WTC11 (cell line): ENCODE results near the gene UNKL. TPM values are rescaled to one million over a fixed set of nuclear protein-coding genes. Genes with fewer than 3 reads are reported as not detected.

Experiments
- ATAC-seq: fragments of 200-7000 bp; cut with Tn5 transposase; 2 replicates; pipeline ENCODE4 v1.10.0; 2021; ENCODE audit warnings: mild to moderate bottlenecking, moderate library complexity
- CTCF ChIA-PET: fragments of 300-600 bp; sonication (Branson Sonifier 250); formaldehyde crosslinking; loops from one replicate; lab custom pipeline; 2021; ENCODE audit warnings: antibody characterized with exemption; lab: Charles Lee
- POLR2A ChIA-PET: fragments of 350-600 bp; sonication (Branson Sonifier 250); formaldehyde crosslinking; loops from one replicate; lab custom pipeline; 2021; ENCODE audit warnings: antibody characterized with exemption; lab: Charles Lee
- DNase-seq: peaks from one replicate; pipeline ENCODE4 v3.0.0; 2021; ENCODE audit warnings: low spot score
- H3K27ac Mint-ChIP-seq: 2 replicates; pipeline ENCODE4 v1.8.0; 2021; ENCODE audit warnings: mixed read lengths
- H3K27me3 Mint-ChIP-seq: 2 replicates; pipeline ENCODE4 v1.8.0; 2021; ENCODE audit warnings: low read depth, mild to moderate bottlenecking, moderate library complexity, mixed read lengths
- H3K36me3 Mint-ChIP-seq: 2 replicates; pipeline ENCODE4 v1.8.0; 2021; ENCODE audit warnings: mixed read lengths
- H3K4me1 Mint-ChIP-seq: 2 replicates; pipeline ENCODE4 v1.8.0; 2022; ENCODE audit warnings: mixed read lengths
- H3K4me3 Mint-ChIP-seq: 2 replicates; pipeline ENCODE4 v1.8.0; 2021; ENCODE audit warnings: mild to moderate bottlenecking, moderate library complexity, mixed read lengths
- H3K9me3 Mint-ChIP-seq: 2 replicates; pipeline ENCODE4 v1.8.0; 2021; ENCODE audit warnings: mixed read lengths
- CDX4 ChIP-seq: fragments of 250-450 bp; sonication (Bioruptor Pico); IDR thresholded peaks from 2 replicates; pipeline ENCODE4 v1.9.0; 2021; ENCODE audit warnings: moderate library complexity, mild to moderate bottlenecking, inconsistent platforms, borderline replicate concordance
- E2F5 ChIP-seq: sonication (generic); formaldehyde crosslinking; IDR thresholded peaks from 2 replicates; pipeline ENCODE4 v1.8.1; 2022; ENCODE audit warnings: mild to moderate bottlenecking, moderate library complexity, missing genetic modification reagents
- ERG ChIP-seq: fragments of 250-450 bp; sonication (Bioruptor Pico); IDR thresholded peaks from 2 replicates; pipeline ENCODE4 v1.8.0; 2021; ENCODE audit warnings: mild to moderate bottlenecking
- ESRRA ChIP-seq: sonication (generic); formaldehyde crosslinking; IDR thresholded peaks from 2 replicates; pipeline ENCODE4 v1.8.1; 2022; ENCODE audit warnings: mild to moderate bottlenecking, missing genetic modification reagents, borderline replicate concordance
- FOXJ3 ChIP-seq: sonication (generic); formaldehyde crosslinking; IDR thresholded peaks from 2 replicates; pipeline ENCODE4 v1.9.0; 2021; ENCODE audit warnings: missing genetic modification reagents, mild to moderate bottlenecking, borderline replicate concordance
- GRHL2 ChIP-seq: fragments of 250-450 bp; sonication (Bioruptor Pico); IDR thresholded peaks from 2 replicates; pipeline ENCODE4 v1.8.0; 2022; ENCODE audit warnings: mild to moderate bottlenecking, moderate library complexity; ENCODE audit not compliant: insufficient replicate concordance, severe bottlenecking
- JUN ChIP-seq: sonication (generic); formaldehyde crosslinking; IDR thresholded peaks from 2 replicates; pipeline ENCODE4 v1.8.0; 2023; ENCODE audit warnings: mild to moderate bottlenecking, missing genetic modification reagents
- KAT7 ChIP-seq: sonication (generic); formaldehyde crosslinking; IDR thresholded peaks from 2 replicates; pipeline ENCODE4 v1.8.1; 2023; ENCODE audit warnings: missing genetic modification reagents, mild to moderate bottlenecking, borderline replicate concordance
- NFYB ChIP-seq: sonication (generic); formaldehyde crosslinking; conservative IDR thresholded peaks from 2 replicates; pipeline ENCODE4 v1.8.0; 2022; ENCODE audit warnings: low read depth, missing genetic modification reagents
- RELA ChIP-seq: sonication (generic); formaldehyde crosslinking; IDR thresholded peaks from 2 replicates; pipeline ENCODE4 v1.8.1; 2022; ENCODE audit warnings: missing genetic modification reagents, mild to moderate bottlenecking, borderline replicate concordance
- SMAD3 ChIP-seq: sonication (generic); formaldehyde crosslinking; IDR thresholded peaks from 2 replicates; pipeline ENCODE4 v1.8.0; 2022; ENCODE audit warnings: missing genetic modification reagents, mild to moderate bottlenecking, borderline replicate concordance
- TEAD4 ChIP-seq: sonication (generic); formaldehyde crosslinking; IDR thresholded peaks from 2 replicates; pipeline ENCODE4 v1.8.0; 2022; ENCODE audit warnings: mild to moderate bottlenecking, missing genetic modification reagents
- TP53 ChIP-seq: sonication (generic); formaldehyde crosslinking; IDR thresholded peaks from 2 replicates; pipeline ENCODE4 v1.8.1; 2023; ENCODE audit warnings: mild to moderate bottlenecking, missing genetic modification reagents
- ZNF121 ChIP-seq: sonication (generic); formaldehyde crosslinking; IDR thresholded peaks from 2 replicates; pipeline ENCODE4 v1.8.0; 2023; ENCODE audit warnings: missing genetic modification reagents
- ZNF317 ChIP-seq: sonication (generic); formaldehyde crosslinking; IDR thresholded peaks from 2 replicates; pipeline ENCODE4 v1.8.1; 2023; ENCODE audit warnings: low read depth, mild to moderate bottlenecking, moderate library complexity, missing genetic modification reagents, borderline replicate concordance
- total RNA-seq: library from RNA; stranded (reverse); gene quantifications from 3 replicates; pipeline ENCODE4 v1.2.3, GENCODE V29; 2021
- TF ChIP-seq, protein P1 (sequence below): sonication (generic); formaldehyde crosslinking; IDR thresholded peaks from 2 replicates; pipeline ENCODE4 v1.8.0; 2022; ENCODE audit warnings: mild to moderate bottlenecking, missing genetic modification reagents
- TF ChIP-seq, protein P2 (sequence below): sonication (generic); formaldehyde crosslinking; IDR thresholded peaks from 2 replicates; pipeline ENCODE4 v1.8.1; 2023; ENCODE audit warnings: mild to moderate bottlenecking, missing genetic modification reagents
- TF ChIP-seq, protein P3 (sequence below): fragments of 250-450 bp; sonication (Bioruptor Pico); IDR thresholded peaks from 2 replicates; pipeline ENCODE4 v2.1.2; 2022; ENCODE audit warnings: mild to moderate bottlenecking, moderate library complexity
- TF ChIP-seq, protein P4 (sequence below): fragments of 250-450 bp; sonication (Bioruptor Pico); IDR thresholded peaks from 2 replicates; pipeline ENCODE4 v1.9.0; 2021; ENCODE audit warnings: mild to moderate bottlenecking, borderline replicate concordance

UNKL gene
- total RNA-seq, 1 experiment from 2014 or later, result 53.3 TPM

DNA sequence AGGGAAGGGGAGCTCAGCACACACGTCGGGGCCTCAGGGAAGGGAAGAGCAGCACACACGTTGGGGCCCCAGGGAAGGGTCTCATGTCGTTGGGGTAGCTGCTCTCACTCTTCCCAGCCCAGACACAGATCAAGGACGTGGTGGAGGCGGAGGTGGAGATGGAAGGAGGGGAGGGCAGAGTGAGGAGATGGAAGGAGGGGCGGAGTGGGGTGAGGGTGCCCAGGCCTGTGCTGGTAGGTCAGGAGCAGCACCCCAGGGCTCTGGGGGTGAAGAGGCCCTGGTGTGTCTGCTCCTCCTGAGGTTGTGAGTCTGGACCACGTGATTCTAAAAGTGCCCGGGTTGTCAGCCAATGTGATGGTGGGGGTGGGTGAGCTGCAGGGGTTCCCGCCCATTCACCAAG is 45.5 kb upstream of the UNKL start:
- H3K27me3 Mint-ChIP-seq, result no peaks in the 10 kb centered on the region
- ChIA-PET CTCF (interaction anchor here (1.2 kb wide), 1 partner anchor 79 kb away, joined by 3 read pairs; no protein-coding TSS in a partner anchor), POLR2A (interaction anchor here (1.1 kb wide), 1 partner anchor 14 kb away, joined by 3 read pairs; no protein-coding TSS in a partner anchor)
- H3K36me3 Mint-ChIP-seq, result no peaks in the 10 kb centered on the region
- no peak overlapping the region for H3K27ac Mint-ChIP-seq
- H3K4me1 Mint-ChIP-seq, result no peaks in the 10 kb centered on the region
- H3K9me3 Mint-ChIP-seq, result no peaks in the 10 kb centered on the region
- H3K4me3 Mint-ChIP-seq, result no peak overlapping the region
- ATAC-seq (no peak), DNase-seq (no peak)
- TF ChIP-seq FOXJ3 (CRISPR knock-in tag), result no peak
- TF ChIP-seq, protein P1, sequence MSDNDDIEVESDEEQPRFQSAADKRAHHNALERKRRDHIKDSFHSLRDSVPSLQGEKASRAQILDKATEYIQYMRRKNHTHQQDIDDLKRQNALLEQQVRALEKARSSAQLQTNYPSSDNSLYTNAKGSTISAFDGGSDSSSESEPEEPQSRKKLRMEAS (CRISPR knock-in tag), result no peak
- TF ChIP-seq, protein P2, sequence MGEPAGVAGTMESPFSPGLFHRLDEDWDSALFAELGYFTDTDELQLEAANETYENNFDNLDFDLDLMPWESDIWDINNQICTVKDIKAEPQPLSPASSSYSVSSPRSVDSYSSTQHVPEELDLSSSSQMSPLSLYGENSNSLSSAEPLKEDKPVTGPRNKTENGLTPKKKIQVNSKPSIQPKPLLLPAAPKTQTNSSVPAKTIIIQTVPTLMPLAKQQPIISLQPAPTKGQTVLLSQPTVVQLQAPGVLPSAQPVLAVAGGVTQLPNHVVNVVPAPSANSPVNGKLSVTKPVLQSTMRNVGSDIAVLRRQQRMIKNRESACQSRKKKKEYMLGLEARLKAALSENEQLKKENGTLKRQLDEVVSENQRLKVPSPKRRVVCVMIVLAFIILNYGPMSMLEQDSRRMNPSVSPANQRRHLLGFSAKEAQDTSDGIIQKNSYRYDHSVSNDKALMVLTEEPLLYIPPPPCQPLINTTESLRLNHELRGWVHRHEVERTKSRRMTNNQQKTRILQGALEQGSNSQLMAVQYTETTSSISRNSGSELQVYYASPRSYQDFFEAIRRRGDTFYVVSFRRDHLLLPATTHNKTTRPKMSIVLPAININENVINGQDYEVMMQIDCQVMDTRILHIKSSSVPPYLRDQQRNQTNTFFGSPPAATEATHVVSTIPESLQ (CRISPR knock-in tag), result no peak
- no peak for TF ChIP-seq E2F5 (CRISPR knock-in tag)
- no peak for TF ChIP-seq JUN (CRISPR knock-in tag)
- TF ChIP-seq, protein P3, sequence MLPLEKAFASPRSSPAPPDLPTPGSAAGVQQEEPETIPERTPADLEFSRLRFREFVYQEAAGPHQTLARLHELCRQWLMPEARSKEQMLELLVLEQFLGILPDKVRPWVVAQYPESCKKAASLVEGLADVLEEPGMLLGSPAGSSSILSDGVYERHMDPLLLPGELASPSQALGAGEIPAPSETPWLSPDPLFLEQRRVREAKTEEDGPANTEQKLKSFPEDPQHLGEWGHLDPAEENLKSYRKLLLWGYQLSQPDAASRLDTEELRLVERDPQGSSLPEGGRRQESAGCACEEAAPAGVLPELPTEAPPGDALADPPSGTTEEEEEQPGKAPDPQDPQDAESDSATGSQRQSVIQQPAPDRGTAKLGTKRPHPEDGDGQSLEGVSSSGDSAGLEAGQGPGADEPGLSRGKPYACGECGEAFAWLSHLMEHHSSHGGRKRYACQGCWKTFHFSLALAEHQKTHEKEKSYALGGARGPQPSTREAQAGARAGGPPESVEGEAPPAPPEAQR (CRISPR knock-in tag), result no peak
- TF ChIP-seq ZNF317 (CRISPR knock-in tag), result no peak
- no peak for TF ChIP-seq TEAD4 (CRISPR knock-in tag)
- no peak for TF ChIP-seq ERG (CRISPR knock-in tag)
- TF ChIP-seq ESRRA (CRISPR knock-in tag), result no peak
- no peak for TF ChIP-seq GRHL2 (CRISPR knock-in tag)
- TF ChIP-seq SMAD3 (CRISPR knock-in tag), result no peak
- TF ChIP-seq RELA (CRISPR knock-in tag), result no peak
- TF ChIP-seq KAT7 (CRISPR knock-in tag), result no peak
- TF ChIP-seq, protein P4, sequence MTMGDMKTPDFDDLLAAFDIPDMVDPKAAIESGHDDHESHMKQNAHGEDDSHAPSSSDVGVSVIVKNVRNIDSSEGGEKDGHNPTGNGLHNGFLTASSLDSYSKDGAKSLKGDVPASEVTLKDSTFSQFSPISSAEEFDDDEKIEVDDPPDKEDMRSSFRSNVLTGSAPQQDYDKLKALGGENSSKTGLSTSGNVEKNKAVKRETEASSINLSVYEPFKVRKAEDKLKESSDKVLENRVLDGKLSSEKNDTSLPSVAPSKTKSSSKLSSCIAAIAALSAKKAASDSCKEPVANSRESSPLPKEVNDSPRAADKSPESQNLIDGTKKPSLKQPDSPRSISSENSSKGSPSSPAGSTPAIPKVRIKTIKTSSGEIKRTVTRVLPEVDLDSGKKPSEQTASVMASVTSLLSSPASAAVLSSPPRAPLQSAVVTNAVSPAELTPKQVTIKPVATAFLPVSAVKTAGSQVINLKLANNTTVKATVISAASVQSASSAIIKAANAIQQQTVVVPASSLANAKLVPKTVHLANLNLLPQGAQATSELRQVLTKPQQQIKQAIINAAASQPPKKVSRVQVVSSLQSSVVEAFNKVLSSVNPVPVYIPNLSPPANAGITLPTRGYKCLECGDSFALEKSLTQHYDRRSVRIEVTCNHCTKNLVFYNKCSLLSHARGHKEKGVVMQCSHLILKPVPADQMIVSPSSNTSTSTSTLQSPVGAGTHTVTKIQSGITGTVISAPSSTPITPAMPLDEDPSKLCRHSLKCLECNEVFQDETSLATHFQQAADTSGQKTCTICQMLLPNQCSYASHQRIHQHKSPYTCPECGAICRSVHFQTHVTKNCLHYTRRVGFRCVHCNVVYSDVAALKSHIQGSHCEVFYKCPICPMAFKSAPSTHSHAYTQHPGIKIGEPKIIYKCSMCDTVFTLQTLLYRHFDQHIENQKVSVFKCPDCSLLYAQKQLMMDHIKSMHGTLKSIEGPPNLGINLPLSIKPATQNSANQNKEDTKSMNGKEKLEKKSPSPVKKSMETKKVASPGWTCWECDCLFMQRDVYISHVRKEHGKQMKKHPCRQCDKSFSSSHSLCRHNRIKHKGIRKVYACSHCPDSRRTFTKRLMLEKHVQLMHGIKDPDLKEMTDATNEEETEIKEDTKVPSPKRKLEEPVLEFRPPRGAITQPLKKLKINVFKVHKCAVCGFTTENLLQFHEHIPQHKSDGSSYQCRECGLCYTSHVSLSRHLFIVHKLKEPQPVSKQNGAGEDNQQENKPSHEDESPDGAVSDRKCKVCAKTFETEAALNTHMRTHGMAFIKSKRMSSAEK (CRISPR knock-in tag), result no peak
- no peak for TF ChIP-seq CDX4 (CRISPR knock-in tag)
- no peak for TF ChIP-seq NFYB (CRISPR knock-in tag)
- no peak for TF ChIP-seq ZNF121 (CRISPR knock-in tag)
- TF ChIP-seq TP53 (CRISPR knock-in tag), result no peak
